HG03460 (cell line): ENCODE measurements around the gene C12orf42.
A peak's percentile ranks its signal among the peaks of the same experiment; 100 is the strongest.
"Not testable (repeated sequence)": the region's sequence is repeated elsewhere in the genome, so short reads cannot be mapped to it uniquely, and the experiment has no call there.

ENCODE experiments used
- ATAC-seq: cut with Tn5 transposase; IDR thresholded peaks from one replicate; pipeline ENCODE4 v1.9.1; 2021; ENCODE audit not compliant: unreplicated experiment

Gene C12orf42

DNA sequence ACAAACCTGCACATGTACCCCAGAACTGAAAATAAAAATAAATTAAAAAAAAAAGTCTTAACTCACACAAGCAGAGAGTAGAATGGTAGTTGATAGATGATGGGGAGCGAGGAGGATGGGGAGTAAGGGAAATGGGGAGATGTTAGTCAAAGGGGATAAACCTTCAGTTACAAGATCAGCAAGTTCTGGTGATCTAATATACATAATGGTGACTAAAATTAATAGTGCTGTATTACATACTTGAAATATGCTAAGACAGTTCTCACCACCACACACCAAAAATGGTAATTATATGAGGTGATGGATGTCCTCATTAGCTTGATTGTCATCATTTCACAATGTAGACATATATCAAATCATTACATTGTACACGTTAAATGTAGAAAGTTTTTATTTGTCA, 3.2 kb upstream of the C12orf42 start:
- ATAC-seq = no peak

DNA sequence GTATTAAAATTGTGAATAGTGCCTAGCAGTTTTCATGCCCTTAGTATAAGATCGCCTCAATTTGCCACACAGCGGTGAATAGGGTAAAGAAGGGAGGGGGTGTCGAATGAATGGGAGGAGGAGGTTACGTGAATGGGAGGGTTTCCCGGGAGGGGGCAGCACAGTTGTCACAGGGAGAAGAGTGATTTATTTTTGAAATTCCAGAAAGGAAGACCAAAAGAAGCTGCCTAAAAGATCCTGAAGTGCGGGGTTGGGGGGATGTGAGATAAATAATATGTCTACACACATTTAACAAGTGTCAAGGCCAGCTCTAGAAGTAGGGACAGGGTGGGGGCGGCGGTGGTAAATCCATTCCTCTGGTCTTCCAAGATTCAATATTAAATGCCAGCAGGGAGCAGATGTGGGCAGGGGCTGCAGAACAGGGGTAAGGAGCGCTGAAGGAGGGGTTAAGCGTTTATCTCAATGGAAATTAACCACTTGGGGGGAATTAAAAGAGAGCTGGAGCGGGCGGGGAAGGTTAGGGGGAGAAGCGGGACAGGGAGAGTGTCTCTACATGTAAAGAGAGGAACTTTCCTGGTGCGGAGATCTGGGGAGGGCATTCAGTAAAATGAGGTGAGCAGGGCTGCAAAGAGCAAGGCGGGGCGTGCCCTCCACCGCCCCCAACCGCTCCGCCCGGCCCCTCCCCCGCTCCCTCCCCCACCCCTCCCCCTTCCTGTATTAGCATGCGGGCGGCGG, 867 bp downstream of the C12orf42 start:
- ATAC-seq = no peak

DNA sequence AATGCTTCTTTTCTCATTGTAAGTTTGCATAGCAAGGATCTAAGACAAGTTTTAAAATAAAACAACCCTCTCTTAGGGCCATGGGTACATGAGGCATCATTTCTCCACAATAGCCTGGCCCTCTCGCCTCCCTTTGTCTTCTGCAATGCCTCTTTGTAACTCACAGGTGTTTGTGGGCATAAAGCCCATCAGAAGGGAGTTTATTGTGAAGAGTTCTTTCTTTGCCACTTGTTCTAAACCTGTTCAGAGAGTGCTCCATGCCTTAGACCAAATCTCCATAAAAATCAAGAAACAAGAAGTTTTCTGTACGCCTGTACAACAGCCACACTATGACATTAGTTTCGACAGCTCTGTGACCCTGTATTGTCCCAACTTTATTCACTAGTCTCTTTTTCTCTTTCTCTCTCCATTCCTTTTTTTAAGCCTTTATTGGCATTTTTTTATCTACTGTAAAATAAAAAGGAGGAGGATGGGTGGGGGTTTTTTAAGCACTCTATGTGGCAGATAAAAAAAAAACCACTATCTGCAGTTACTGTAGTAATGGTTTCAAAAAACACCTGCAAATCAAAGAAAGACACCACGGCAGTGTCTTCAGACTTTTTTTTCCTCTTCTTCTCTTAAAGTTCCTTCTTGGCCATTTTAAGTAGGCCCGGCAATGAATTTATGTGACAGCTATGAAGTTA, 1.6 kb downstream of the C12orf42 start:
- no peak for ATAC-seq

DNA sequence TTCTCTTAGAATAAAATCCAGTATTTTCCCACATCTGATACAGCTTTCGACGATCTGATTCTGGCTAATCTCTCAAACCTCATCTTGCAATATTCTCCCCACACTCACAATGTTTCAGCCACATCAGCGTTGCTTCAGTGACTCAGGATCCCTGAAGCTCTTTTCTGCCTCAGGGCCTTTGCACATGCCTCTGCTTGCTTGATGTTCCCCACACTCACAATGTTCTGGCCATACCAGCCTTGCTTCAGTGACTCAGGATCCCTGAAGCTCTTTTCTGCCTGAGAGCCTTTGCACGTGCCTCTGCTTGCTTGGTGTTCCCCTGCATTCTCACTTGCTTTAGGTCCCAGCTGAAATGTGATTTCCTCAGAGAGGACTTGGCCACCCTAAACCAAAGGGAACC, 2.6 kb downstream of the C12orf42 start:
- no peak for ATAC-seq

DNA sequence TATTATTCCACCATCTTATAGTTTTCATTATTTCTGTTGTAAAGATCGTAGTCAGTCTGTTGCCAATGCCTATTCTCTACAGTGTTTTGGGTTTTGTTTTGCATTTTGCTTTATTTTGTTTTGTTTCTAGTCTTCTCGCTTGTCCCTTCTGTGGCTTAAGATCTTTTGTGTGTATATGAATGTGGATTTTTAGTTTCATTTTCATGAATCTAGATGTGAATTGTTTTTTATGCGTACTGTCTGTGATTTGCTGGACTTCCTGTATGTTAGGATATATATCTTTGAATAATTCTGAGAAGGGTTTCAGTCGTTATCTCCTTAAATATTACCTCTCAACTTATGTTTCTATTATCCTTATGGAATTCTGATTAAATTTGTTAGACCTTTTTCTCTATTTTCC, 13.4 kb downstream of the C12orf42 start:
- no peak for ATAC-seq

DNA sequence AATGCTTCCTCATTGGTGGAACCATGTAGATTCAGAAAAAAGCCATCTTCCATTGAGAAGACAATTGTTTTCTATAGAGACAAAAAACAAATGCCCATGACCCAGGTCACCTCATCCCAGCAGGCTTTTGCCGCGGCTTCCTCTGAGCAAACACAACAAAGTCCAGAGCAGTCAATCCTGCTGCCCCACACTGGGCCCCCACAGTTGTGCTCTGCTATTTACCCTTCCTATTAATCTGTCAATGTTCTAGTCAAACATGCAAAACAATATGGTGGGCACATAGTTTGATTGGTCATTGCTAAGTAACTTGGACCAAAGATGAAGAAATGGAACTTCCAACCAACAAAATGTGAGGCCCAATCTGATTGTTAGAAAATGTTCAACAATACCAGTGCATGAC, 20.7 kb downstream of the C12orf42 start:
- ATAC-seq = no peak

DNA sequence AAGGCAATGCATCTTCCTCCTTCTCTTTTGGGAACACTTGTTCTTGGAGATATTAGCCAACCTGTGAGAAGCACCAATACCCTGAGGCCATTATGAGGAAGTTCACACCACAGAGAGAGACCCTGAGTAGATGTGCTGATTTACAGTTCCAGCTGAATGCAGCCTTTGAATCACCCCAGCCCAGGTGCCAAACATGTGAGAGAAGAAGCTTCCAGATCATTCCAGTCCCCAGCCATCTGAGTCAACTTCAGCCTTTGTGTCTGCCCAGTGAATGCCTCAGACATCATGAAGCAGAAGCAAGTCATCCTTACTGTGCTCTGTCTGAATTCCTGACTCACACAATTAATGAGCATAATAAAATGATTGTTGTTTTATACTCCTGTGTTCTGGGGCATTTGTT, 25.1 kb downstream of the C12orf42 start:
- ATAC-seq = no peak

DNA sequence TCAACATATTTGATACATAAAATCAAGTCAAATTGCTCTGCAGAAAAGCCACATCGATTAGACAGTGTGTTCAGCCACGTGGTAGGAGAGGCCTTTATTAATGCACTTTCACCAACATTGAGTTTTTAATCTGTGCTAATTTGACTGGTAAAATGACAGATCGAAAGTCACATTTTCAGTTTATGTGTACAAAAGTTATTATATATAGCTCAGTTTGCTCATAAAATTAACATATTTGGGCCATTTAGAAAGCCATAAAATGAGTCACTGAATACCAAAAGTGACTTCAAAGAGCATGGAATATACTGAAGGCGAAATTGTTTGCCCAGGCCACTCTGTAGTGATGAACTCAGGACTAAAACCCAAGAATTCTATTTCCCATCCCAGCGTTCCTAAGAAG, 26.0 kb downstream of the C12orf42 start:
- no peak for ATAC-seq

DNA sequence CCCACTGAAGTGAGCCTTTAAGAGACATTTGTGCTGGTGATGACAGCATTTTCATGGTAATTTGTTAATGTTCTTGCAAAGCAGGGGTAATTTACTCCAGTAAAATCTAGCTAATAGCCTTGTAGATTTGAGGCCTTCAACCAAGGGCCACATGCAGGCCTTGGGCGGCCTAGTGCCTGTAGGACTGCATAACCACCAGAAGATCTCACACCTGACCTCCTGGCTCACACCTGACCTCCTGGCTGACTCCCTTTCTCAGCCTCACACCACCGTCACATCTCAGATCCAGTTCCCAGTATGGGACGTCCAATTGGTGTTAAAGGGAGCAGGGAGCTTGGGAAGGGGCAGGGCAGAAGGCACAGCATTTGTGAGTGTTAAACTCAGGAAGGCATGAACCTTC, 26.9 kb downstream of the C12orf42 start:
- ATAC-seq = no peak

DNA sequence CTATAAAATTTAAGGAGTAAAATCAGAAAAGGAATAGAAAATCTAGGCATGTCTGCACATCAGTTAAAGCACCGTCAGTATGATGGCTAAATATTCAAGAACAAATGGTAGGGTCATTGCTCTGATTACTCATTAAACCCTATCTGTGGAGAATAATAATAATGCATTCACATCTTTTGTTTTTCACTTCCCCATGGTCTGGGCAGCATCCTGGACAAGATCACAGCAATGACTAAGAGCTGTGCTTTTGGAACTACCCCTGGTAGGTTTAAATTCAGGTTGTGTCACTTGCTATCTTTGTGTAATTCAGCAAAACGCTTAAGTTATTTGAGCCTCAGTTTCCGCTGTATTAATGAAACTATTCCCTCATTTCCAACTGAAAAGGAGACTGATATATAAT, 33.1 kb downstream of the C12orf42 start:
- ATAC-seq = peak; percentile 83

DNA sequence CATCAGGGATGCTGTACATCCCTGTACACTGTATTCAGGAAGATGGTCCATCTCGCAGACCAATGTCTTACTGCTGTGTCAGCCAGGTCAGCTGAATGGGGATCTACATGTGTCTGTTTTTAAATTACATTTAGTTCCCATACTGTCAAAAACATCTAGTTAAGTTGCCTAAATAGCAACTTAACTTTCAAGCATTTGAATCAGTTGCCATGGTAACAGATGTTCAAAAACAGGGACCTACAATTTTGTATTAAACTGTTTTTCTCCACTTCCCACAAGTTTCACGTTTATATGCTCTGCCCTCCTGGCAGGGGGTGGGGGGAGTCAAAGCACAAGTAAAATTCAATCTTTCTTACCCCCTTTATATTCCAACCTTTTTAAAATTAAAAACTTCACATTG, 38.3 kb downstream of the C12orf42 start:
- no peak for ATAC-seq

DNA sequence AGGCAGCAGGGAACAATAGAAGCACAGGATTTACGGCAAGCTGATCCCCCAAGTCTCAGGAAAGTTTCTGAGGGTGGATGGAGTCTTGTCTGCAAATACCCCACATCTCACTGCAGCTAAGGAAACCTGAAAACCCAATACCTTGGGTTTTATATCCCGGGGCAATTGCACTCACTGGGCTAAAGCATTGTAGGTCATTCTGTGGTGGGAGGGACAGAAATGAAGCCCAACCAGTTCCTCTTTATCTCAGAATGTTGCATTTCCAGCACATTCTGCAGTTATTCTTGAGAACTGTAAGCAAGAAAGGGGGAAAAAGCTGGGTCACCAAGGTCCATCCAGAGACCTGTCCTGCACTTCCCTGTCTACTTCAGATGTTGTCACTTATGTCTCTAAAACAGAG, 39.8 kb downstream of the C12orf42 start:
- ATAC-seq = no peak

DNA sequence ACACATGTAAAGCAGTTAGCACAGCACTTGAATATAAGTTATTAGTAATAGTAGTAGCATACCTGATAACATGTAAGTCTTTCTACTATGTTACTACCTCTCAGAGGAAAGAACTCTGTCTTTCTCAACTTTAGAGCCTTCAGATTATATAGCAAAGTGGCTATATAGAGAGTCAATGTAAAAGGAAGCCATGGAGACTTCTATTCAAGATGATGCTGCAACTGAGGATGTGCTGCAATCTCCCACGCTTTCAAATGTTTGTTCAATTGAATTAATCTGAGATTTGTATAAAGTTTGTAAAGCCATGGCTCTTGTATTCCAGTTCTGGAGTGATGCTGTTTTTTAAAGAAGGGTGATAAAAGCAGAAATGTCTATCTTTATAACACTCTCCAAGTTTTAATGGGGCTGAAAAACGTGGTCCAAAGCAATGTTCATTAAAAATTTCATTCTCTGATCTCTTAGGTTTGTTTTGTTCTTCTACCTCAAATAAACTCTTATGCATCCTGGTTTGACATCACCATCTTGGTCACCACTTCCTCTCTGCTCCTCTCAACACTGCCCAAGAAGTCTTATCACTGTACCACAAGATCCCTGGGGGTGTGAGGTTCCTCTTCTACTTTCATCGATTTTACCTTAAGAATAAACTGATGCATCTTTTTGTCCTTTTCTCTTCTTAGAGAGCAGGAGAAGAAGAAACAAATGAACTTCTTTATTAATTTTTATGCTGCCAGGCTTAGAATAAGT, 40.6 kb downstream of the C12orf42 start:
- ATAC-seq = no peak

DNA sequence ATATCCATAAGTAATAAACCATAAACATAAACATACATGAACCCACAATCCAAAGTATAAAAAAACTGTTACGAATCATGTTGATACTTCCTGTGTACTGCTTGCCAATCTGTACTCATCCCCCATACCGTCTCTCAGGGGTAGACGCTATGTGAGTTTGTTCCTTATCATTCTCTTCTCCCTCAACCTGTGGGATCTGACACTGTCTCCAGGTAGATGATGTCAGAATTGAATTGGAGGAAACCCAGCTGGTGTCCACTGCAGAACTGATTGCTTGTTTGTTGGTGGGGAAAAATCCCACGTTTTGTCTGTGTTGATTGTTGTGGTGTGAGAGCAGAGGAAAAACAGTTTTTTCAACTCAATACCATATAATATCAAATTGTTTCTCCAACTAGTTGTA, 50.8 kb downstream of the C12orf42 start:
- ATAC-seq = no peak

DNA sequence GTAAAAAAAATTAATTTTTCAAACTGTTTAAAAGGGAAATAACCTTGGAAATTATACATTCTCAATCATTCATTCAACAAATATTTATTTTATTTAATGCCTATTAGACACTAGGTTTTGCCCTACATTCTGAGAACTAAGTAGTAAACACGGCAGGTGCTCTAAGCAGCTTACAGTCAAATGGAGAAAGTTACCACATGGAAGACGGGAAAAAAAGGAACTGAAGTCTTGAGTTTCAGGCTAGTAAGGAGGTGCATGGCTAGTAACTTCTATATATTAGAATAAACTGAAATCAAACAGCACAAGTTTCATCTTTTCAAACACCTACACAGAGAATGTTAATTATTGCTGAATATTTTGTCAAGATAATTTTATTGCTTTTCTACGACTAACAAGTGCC, 52.9 kb downstream of the C12orf42 start:
- ATAC-seq = no peak

DNA sequence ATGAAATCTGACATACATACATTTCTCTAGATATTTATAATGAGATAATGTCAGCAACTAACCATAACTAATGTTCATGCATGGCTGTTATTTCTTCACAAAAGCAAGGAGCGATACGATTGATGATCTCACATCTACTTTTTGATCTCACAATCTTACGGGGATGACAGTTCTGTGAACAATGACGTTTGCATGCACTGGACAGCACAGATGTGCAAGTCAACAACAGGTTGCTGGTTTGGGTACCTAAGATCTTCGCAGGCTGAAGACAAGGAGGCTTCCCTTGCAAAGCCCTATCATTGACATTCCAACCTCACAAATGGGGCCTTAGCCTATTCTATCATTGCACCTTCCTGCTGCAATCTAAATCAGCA, 53.6 kb downstream of the C12orf42 start:
- no peak for ATAC-seq

DNA sequence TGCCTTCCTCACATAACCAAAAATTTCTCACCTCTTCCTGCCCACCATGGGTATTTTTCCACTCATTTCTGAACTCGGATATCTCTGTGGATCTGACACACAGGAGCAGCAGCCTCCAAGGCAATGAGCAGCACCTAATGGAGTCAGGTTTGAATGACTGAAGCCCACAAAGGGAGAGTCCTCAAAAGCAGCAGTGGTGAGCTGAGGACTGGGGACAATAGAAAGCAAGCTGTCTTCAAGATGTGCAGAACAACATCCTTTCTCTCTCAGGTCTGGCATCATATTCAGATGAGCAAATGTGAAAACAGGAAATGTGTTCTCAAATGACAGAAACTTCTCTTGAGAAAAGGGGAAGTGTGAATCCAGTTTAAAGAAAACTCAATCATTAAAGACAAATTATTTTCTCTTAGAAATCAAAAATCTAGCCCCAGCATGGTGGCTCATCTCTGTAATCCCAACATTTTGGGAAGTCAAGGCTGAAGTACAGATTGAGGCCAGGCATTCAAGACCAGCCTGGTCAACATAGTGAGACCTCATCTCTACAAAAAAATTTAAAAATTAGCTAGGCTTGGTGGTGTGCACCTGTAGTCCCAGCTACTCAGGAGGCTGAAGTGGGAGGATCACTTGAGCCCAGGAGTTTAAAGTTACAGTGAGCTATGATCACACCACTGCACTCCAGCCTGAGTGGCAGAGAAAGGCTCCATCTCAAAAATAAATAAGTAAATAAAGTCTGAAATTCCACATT, 54.2 kb downstream of the C12orf42 start:
- peak; percentile 99 for ATAC-seq

DNA sequence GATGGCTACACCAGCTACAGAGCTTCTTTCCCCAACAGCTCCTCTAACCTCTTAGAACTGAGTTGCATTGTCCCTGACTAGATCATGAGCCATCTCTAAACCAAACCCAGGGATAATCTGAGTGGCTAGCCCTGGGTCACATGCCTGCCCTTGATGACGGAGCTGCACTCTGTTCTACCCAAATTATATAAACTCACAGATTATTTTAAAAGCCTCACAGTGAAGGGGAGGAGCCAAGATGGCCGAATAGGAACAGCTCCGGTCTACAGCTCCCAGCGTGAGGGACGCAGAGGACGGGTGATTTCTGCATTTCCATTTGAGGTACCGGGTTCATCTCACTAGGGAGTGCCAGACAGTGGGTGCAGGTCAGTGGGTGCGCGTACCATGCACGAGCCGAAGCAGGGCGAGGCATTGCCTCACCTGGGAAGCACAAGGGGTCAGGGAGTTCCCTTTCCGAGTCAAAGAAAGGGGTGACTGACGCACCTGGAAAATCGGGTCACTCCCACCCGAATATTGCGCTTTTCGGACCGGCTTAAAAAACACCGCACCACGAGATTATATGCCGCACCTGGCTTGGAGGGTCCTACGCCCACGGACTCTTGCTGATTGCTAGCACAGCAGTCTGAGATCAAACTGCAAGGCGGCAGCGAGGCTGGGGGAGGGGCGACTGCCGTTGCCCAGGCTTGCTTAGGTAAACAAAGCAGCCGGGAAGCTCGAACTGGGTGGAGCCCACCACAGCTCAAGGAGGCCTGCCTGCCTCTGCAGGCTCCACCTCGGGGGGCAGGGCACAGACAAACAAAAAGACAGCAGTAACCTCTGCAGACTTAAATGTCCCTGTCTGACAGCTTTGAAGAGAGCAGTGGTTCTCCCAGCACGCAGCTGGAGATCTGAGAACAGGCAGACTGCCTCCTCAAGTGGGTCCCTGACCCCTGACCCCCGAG, 61.3 kb downstream of the C12orf42 start:
- ATAC-seq = not testable (repeated sequence)

DNA sequence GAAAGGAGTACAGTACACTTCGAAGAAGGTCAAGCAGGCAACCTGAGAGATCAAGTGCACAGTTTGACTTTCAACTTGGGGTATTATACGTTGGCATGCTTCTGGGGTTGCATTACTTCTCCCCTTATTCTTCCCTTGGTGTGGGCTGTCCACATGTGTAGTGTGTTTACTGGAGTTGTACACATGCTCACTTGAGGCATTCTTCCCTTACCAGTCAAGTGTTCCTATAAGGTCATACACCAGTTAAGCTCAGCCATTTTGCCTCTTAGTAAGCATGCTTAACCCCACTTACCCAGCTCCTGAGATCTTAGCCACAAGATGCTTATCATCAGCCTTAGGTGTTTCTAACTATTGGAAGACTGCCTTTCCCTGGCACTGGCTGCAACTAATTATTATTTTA, 63.8 kb downstream of the C12orf42 start:
- no peak for ATAC-seq

DNA sequence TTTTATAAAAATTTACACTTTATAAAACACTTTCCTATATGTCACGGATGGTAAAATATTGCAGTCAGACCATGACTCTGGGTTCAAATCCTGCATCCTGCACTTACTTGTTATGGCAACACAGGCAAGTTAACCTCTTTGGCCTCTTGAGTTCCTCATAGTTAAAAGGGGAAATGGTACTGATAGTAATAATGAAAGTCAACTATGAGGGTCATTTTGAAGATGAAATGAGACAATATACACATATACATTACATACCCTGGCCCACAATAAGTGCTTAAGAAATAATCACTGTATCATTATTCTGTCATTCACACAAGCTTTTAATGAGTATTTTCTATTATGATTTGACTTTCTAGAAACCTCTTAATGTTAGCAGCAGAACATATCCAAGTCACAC, 64.4 kb downstream of the C12orf42 start:
- ATAC-seq = no peak
